ENCODE measurements around the gene NDUFB11. TPM values are rescaled to one million over a fixed set of nuclear protein-coding genes. Genes with fewer than 3 reads are reported as not detected.

Gene NDUFB11
- total and polyA plus RNA-seq, 9 of the 15 experiments (the other 6 are each of a cell fraction or from before 2014, with no cell fraction given), result 20.9 to 269 (median 86.8) TPM

- TF ChIP-seq ZNF449 (CRISPR knock-in tag; IDR thresholded peaks at IDR 0.05) (no peak), GTF2E2 (tag; IDR thresholded peaks at IDR 0.05) (peak; percentile 45; the same call in 1 of the 2 replicates), CBFA2T2 (conservative IDR thresholded peaks at IDR 0.05) (no peak), HLTF (IDR thresholded peaks at IDR 0.05) (no peak), ZBTB7A (IDR thresholded peaks at IDR 0.05; ENCODE audit: borderline replicate concordance, control insufficient read depth, low read depth, low read length) (no peak; the same call in 1 of the 2 replicates), PATZ1 (CRISPR knock-in tag; IDR thresholded peaks at IDR 0.05; ENCODE audit: borderline replicate concordance) (no peak), CHAMP1 (IDR thresholded peaks at IDR 0.05) (no peak), ZNF217 (CRISPR knock-in tag; IDR thresholded peaks at IDR 0.05) (no peak), ZNF324 (CRISPR knock-in tag; IDR thresholded peaks at IDR 0.05) (no peak), NFIC (IDR thresholded peaks at IDR 0.05) (0 out of 2 replicates have a peak, but pooled peaks have one; percentile 4), RREB1 (CRISPR knock-in tag; IDR thresholded peaks at IDR 0.05) (no peak), NONO (IDR thresholded peaks at IDR 0.05; ENCODE audit: low read depth in 2 of 2, low read length in 1 of 2) (peak in 1 of 2 experiments; percentile 66; a peak in 2 of 4 replicates), SRSF3 (IDR thresholded peaks at IDR 0.05; ENCODE audit: insufficient read depth, low read length) (no peak), ZNF24 (IDR thresholded peaks at IDR 0.05) (no peak)
These were observed at the start of gene NDUFB11, which contains the start of gene RBM10 (continued) for GRCh38 chrX:47144626-47145394.
